GM23248 (cell line): ENCODE measurements around the gene CYP2R1. TPM values are rescaled to one million over a fixed set of nuclear protein-coding genes. Genes with fewer than 3 reads are reported as not detected.

ENCODE experiments used
- DNase-seq: peaks from one replicate; pipeline ENCODE4 v3.0.0-alpha.2; 2015
- H2AFZ ChIP-seq: fragments of 200-600 bp; sonication (generic); 2 replicates; pipeline ENCODE4 v1.6.1; 2016; ENCODE audit warnings: antibody characterized with exemption
- H3F3A ChIP-seq: fragments of 200-600 bp; sonication (generic); 2 replicates; pipeline ENCODE4 v1.6.1; 2016; ENCODE audit warnings: mild to moderate bottlenecking, antibody characterized with exemption, mixed run types; ENCODE audit not compliant: insufficient read depth
- H3K27ac ChIP-seq: fragments of 200-600 bp; sonication (generic); 2 replicates; pipeline ENCODE4 v1.5.1; 2016; ENCODE audit warnings: mild to moderate bottlenecking
- H3K27me3 ChIP-seq: fragments of 200-600 bp; sonication (generic); replicated peaks from 2 replicates; pipeline ENCODE4 v1.6.1; 2016; ENCODE audit warnings: mild to moderate bottlenecking; ENCODE audit not compliant: insufficient read depth
- H3K36me3 ChIP-seq: fragments of 200-600 bp; sonication (generic); 2 replicates; pipeline ENCODE4 v1.6.1; 2016; ENCODE audit warnings: low read depth, mild to moderate bottlenecking
- H3K4me1 ChIP-seq: fragments of 200-600 bp; sonication (generic); 2 replicates; pipeline ENCODE4 v1.6.1; 2016; ENCODE audit warnings: mild to moderate bottlenecking; ENCODE audit not compliant: insufficient read depth
- H3K4me2 ChIP-seq: fragments of 200-600 bp; sonication (generic); one replicate; pipeline ENCODE4 v1.6.1; 2016; ENCODE audit warnings: mild to moderate bottlenecking; ENCODE audit not compliant: unreplicated experiment
- H3K4me3 ChIP-seq: fragments of 200-600 bp; sonication (generic); 2 replicates; pipeline ENCODE4 v1.5.1; 2016; ENCODE audit warnings: mild to moderate bottlenecking
- H3K79me2 ChIP-seq: fragments of 200-600 bp; sonication (generic); 2 replicates; pipeline ENCODE4 v1.6.1; 2016; ENCODE audit warnings: mild to moderate bottlenecking; ENCODE audit not compliant: insufficient read depth
- H3K9ac ChIP-seq: fragments of 200-600 bp; sonication (generic); 2 replicates; pipeline ENCODE4 v1.6.1; 2016; ENCODE audit warnings: mild to moderate bottlenecking
- H3K9me2 ChIP-seq: fragments of 200-600 bp; sonication (generic); 2 replicates; pipeline ENCODE4 v1.6.1; 2016; ENCODE audit warnings: mixed run types, mild to moderate bottlenecking, moderate library complexity; ENCODE audit not compliant: insufficient read depth
- H3K9me3 ChIP-seq: fragments of 200-600 bp; sonication (generic); one replicate; pipeline ENCODE4 v1.6.1; 2017; ENCODE audit warnings: low read depth
- H4K20me1 ChIP-seq: fragments of 200-600 bp; sonication (generic); 2 replicates; pipeline ENCODE4 v1.6.0; 2016; ENCODE audit not compliant: insufficient read depth
- EZH2 ChIP-seq: fragments of 200-600 bp; sonication (generic); IDR thresholded peaks from 2 replicates; pipeline ENCODE4 v1.6.1; 2018; ENCODE audit warnings: antibody characterized with exemption, mild to moderate bottlenecking; ENCODE audit not compliant: insufficient read depth, poor library complexity, severe bottlenecking
- EZH2phosphoT487 ChIP-seq: fragments of 200-600 bp; sonication (generic); IDR thresholded peaks from 2 replicates; pipeline ENCODE4 v1.6.1; 2018; ENCODE audit warnings: antibody characterized with exemption, moderate library complexity, mild to moderate bottlenecking, low read depth; ENCODE audit not compliant: insufficient read depth
- WGBS, 2 experiments: methylation state at CpG; one replicate each; pipeline ENCODE4 v1.1.6; 2015 to 2017; ENCODE audit warnings: low lambda C conversion rate in 2 of 2, low coverage in 1 of 2; ENCODE audit errors: missing lambda C conversion rate in 2 of 2; 5-methylcytosine and 5-hydroxymethylcytosine counted together
- in situ Hi-C: fragments of 300-500 bp; cut with MboI; formaldehyde crosslinking; loops from 2 replicates; pipeline ENCODE4 v1.15.0; 2020
- polyA plus RNA-seq: library from polyadenylated mRNA; unstranded; fragments of >200 nt; fragmentation: Nextera tagmentation; extraction: Ambion mirVana; gene quantifications from 2 replicates; pipeline ENCODE4 v1.2.1, GENCODE V29; 2016
- total RNA-seq: library from RNA; depleted of rRNA; stranded (reverse); fragments of >200 nt; shearing (Covaris generic); gene quantifications from 2 replicates; pipeline ENCODE4 v1.2.3, GENCODE V29; 2014

CYP2R1 gene
- total and polyA plus RNA-seq, 2 experiments from 2014 or later = 4.2 to 8.2 TPM

- no peak overlapping the region for H3K4me3 ChIP-seq
- H4K20me1 ChIP-seq = no peaks in the 10 kb centered on the region
- H3K27me3 ChIP-seq = no peaks in the 10 kb centered on the region
- H2AFZ ChIP-seq = no peak overlapping the region
- DNase-seq = no peak
- no peaks in the 10 kb centered on the region for H3F3A ChIP-seq
- no peak overlapping the region for H3K4me2 ChIP-seq
- H3K4me1 ChIP-seq = no peaks in the 10 kb centered on the region
- WGBS, 2 experiments = 90 to 94% methylated on average over 3 of the region's 3 CpGs
- TF ChIP-seq EZH2phosphoT487 (no peak), EZH2 (no peak)
- no peaks in the 10 kb centered on the region for H3K36me3 ChIP-seq
- no peaks in the 10 kb centered on the region for H3K9me2 ChIP-seq
- in situ Hi-C loops = no loop called here
- no peaks in the 10 kb centered on the region for H3K79me2 ChIP-seq
- no peak overlapping the region for H3K9ac ChIP-seq
- no peaks in the 10 kb centered on the region for H3K9me3 ChIP-seq
- no peak overlapping the region for H3K27ac ChIP-seq
Measured at GRCh38 chr11:14898355-14898754, 6.3 kb upstream of the CYP2R1 start.

- H3K27ac ChIP-seq = no peak overlapping the region
- H3K9ac ChIP-seq = no peak overlapping the region
- H2AFZ ChIP-seq = peak overlapping the region; percentile 38; the same call in 1 of the 2 replicates
- no peaks in the 10 kb centered on the region for H3K79me2 ChIP-seq
- peak; percentile 48 for DNase-seq
- H3K9me2 ChIP-seq = no peaks in the 10 kb centered on the region
- 55 to 56% methylated on average over 5 of the region's 5 CpGs for WGBS, 2 experiments
- H3F3A ChIP-seq = no peaks in the 10 kb centered on the region
- no peaks in the 10 kb centered on the region for H3K4me1 ChIP-seq
- no peak for TF ChIP-seq EZH2
- TF ChIP-seq EZH2phosphoT487 = no peak
- H3K36me3 ChIP-seq = no peaks in the 10 kb centered on the region
- H3K9me3 ChIP-seq = no peaks in the 10 kb centered on the region
- no peak overlapping the region for H3K4me3 ChIP-seq
- in situ Hi-C loops = no loop called here
- no peaks in the 10 kb centered on the region for H4K20me1 ChIP-seq
- H3K27me3 ChIP-seq = no peaks in the 10 kb centered on the region
- no peak overlapping the region for H3K4me2 ChIP-seq
Measured at GRCh38 chr11:14894657-14895598, 2.9 kb upstream of the CYP2R1 start.

DNA sequence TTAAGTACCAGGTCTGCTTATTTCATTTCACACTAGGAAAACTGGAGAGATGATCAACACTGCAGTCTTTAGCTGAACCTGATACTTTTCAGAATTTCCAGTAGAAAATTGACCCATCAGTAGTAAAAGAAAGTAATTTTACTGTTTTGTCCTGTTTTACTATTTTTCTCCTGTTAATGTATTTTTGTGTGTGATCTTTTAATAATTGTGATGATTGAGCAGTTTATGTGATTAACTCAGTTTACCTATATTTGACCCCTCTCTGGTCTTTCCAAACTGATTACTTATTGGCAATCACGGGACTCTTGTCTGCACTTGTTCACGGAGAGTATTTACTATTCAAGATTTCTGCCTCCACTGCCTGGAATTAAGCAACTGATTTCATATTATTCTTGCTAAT, 546 bp upstream of the CYP2R1 start:
- Histone ChIP-seq H3F3A (no peaks in the 10 kb centered on the region), H3K9me3 (no peaks in the 10 kb centered on the region), H3K79me2 (no peaks in the 10 kb centered on the region), H2AFZ (peak overlapping the region; percentile 89), H3K4me3 (peak overlapping the region; percentile 82), H4K20me1 (no peaks in the 10 kb centered on the region), H3K4me1 (no peaks in the 10 kb centered on the region), H3K27me3 (no peaks in the 10 kb centered on the region), H3K27ac (no peak overlapping the region), H3K4me2 (peak overlapping the region; percentile 79), H3K9ac (no peak overlapping the region), H3K36me3 (no peaks in the 10 kb centered on the region), H3K9me2 (no peaks in the 10 kb centered on the region)
- no peak for TF ChIP-seq EZH2
- no peak for TF ChIP-seq EZH2phosphoT487
- in situ Hi-C loops = no loop called here
- DNase-seq = no peak
- 54 to 60% methylated on average over 2 of the region's 2 CpGs for WGBS, 2 experiments

DNA sequence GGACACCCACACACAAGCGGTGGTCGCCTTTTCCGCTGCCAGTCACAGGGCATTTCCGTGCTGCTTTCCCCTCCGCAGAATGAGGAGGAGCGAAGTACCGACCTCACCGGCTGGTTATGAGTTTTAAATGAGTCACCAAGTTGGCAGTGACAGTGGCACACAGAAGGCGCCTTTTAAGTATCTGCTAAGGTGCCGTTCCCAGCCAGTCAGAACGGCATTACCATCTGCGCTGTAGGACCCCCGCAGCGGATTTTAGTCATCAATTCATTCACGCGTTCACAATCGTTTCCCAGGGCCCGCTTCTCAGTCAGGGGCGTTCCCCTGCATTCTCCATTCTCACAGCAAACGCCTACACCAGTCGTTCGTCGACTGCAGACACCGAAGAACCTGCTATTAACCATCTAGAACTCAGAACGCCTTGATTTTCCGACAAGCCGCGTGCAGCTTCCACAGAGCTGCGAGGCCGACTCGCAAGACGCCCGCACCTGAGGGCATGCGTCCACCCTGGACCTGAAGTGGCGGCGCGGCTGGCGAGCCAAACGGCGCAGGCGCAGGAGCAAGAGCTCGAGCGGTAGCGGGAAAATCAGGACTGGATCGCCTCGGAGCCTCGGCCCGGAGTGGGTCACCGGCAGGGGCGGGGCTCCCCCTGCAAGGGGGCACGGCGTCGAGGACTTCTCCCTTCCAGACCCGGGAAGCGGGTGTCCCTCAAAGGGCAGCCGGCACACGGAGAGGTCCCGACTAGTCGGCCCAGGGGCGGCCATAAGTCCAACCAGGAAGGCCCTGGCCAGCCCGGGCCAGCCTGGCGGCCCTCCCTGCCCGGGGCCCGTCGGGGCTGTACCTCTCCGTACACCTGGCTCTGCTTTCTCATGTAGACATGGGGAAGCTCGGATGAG, 642 bp downstream of the CYP2R1 start:
- H3F3A ChIP-seq = no peaks in the 10 kb centered on the region
- no peaks in the 10 kb centered on the region for H3K4me1 ChIP-seq
- H3K36me3 ChIP-seq = no peaks in the 10 kb centered on the region
- peak; percentile 91 for DNase-seq
- peak overlapping the region; percentile 79 for H3K4me2 ChIP-seq
- H3K27ac ChIP-seq = peak overlapping the region; percentile 56
- peak overlapping the region; percentile 82 for H3K4me3 ChIP-seq
- 1% methylated on average over 61 to 67 of the region's 67 CpGs for WGBS, 2 experiments
- in situ Hi-C loops = no loop called here
- H3K9me3 ChIP-seq = no peaks in the 10 kb centered on the region
- H4K20me1 ChIP-seq = no peaks in the 10 kb centered on the region
- peak overlapping the region; percentile 89 for H2AFZ ChIP-seq
- no peaks in the 10 kb centered on the region for H3K79me2 ChIP-seq
- no peak for TF ChIP-seq EZH2phosphoT487
- H3K9ac ChIP-seq = peak overlapping the region; percentile 72
- H3K27me3 ChIP-seq = no peaks in the 10 kb centered on the region
- no peaks in the 10 kb centered on the region for H3K9me2 ChIP-seq
